GM13976 (cell line): ENCODE measurements around the gene NFE2L3.

Experiments
- DNase-seq: peaks from one replicate; pipeline ENCODE4 v3.0.0; 2012; ENCODE audit warnings: low spot score
- CTCF ChIP-seq: IDR thresholded peaks from 2 replicates; pipeline ENCODE4 v1.5.1; 2012; ENCODE audit warnings: borderline replicate concordance, mild to moderate bottlenecking; ENCODE audit not compliant: insufficient read depth; ENCODE audit errors: extremely low read depth, missing control alignments, control extremely low read depth
- in situ Hi-C: fragments of 300-500 bp; cut with MboI; formaldehyde crosslinking; loops from one replicate; pipeline ENCODE4 v1.12.0; 2022; ENCODE audit warnings: low sequenced_read_pairs, mixed read lengths, inconsistent platforms; ENCODE audit not compliant: unreplicated experiment

NFE2L3 gene

GRCh38 chr7:26179422-26179821 is 27.4 kb downstream of the NFE2L3 start:
- no peak for DNase-seq
- in situ Hi-C loops, result no loop called here
- no peak for TF ChIP-seq CTCF

GRCh38 chr7:26179826-26180497 is 28.0 kb downstream of the NFE2L3 start:
- in situ Hi-C loops, result no loop called here
- TF ChIP-seq CTCF, result no peak
- DNase-seq, result no peak

GRCh38 chr7:26180792-26181198 is 28.8 kb downstream of the NFE2L3 start:
- TF ChIP-seq CTCF, result no peak
- in situ Hi-C loops, result no loop called here
- DNase-seq, result no peak

DNA sequence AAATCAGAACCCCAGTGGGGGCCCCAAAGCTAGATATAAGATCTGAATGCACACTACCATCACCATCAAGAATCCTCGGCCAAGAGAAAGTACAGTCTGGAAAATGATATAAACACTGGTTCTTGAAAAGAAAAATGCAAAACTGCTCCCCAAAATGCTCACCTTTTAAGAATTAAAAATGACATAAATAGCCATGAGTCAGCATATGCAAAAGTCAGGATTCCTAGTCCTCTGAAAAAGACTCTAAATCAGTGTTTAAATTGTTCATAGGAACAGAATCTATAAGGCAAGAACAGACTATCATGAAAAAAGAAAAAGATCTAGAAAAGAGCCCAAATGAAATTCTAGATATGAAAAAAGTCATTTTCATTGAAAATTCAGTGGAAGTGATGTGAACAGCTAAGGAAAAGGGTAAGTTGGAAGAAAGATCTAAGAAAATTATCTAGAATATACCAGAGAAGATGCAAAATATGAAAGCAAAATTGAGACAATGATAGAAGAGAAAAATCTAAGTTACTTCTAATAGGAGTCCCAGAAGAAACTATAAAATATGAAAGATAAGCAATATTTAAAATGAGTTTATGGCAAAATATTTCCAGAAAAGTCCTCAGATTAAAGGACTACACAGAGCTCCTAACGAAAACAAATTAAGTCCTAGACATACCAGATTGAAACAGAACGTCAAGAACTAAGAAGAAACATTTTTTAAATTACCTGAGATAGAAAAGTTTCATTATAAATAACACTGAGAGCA is 29.7 kb downstream of the NFE2L3 start:
- DNase-seq, result no peak
- TF ChIP-seq CTCF, result no peak
- in situ Hi-C loops, result no loop called here

GRCh38 chr7:26182283-26182682 is 30.3 kb downstream of the NFE2L3 start:
- no peak for TF ChIP-seq CTCF
- in situ Hi-C loops, result no loop called here
- no peak for DNase-seq

GRCh38 chr7:26182706-26183105 is 30.7 kb downstream of the NFE2L3 start:
- no peak for TF ChIP-seq CTCF
- in situ Hi-C loops, result no loop called here
- no peak for DNase-seq
